Motor neuron (in vitro differentiated cells): ENCODE measurements around the gene NSD2. TPM values are rescaled to one million over a fixed set of nuclear protein-coding genes. Genes with fewer than 3 reads are reported as not detected.

Experiments
- ATAC-seq, 8 experiments: fragments of 200-7000 bp; cut with Tn5 transposase; replicated peaks in 6 of 8; 2 replicates each; pipeline ENCODE4 v1.8.0; 2021; ENCODE audit warnings: mild to moderate bottlenecking in 8 of 8, moderate library complexity in 8 of 8
- H3K27ac ChIP-seq, 2 donors: fragments of 250-450 bp; sonication (Bioruptor Pico); 2 replicates each; pipeline ENCODE4 v1.9.0; 2021; ENCODE audit warnings: antibody characterized with exemption in 2 of 2, mild to moderate bottlenecking in 2 of 2, moderate library complexity in 1 of 2
- H3K4me1 ChIP-seq, 2 donors: fragments of 250-450 bp; sonication (Bioruptor Pico); replicated peaks in 1 of 2; 2 replicates each; pipeline ENCODE4 v1.6.1; 2021; ENCODE audit warnings: antibody characterized with exemption in 2 of 2, mild to moderate bottlenecking in 2 of 2, moderate library complexity in 1 of 2
- H3K4me3 ChIP-seq, 5 donors: fragments of 250-450 bp; sonication (Bioruptor Pico); 2 replicates each; pipeline ENCODE4 v1.9.0; 2021; ENCODE audit warnings: antibody characterized with exemption in 5 of 5, mild to moderate bottlenecking in 5 of 5, moderate library complexity in 4 of 5
- WGBS, 10 experiments: fragments of 450-650 bp; shearing (Covaris generic); methylation state at CpG; one replicate each; pipeline ENCODE4 v1.0.0; 2022; 5-methylcytosine and 5-hydroxymethylcytosine counted together
- in situ Hi-C, 9 experiments: fragments of 400-800 bp; cut with MboI; loops; one replicate each; pipeline ENCODE4 v1.15.0; 2021; ENCODE audit warnings: low sequenced_read_pairs in 9 of 9, low pct_unique_long_range_greater_than_20kb in 2 of 9; ENCODE audit not compliant: unreplicated experiment in 9 of 9
- total RNA-seq, 8 experiments: library from RNA; unstranded; fragments of 300-600 nt; gene quantifications; 2 replicates each; pipeline versions ENCODE4 v1.2.3 to v1.2.4, GENCODE V29; 2022

The NSD2 gene
- total RNA-seq, 8 experiments from 2014 or later: 2.9 to 118 (median 63.8) TPM

DNA sequence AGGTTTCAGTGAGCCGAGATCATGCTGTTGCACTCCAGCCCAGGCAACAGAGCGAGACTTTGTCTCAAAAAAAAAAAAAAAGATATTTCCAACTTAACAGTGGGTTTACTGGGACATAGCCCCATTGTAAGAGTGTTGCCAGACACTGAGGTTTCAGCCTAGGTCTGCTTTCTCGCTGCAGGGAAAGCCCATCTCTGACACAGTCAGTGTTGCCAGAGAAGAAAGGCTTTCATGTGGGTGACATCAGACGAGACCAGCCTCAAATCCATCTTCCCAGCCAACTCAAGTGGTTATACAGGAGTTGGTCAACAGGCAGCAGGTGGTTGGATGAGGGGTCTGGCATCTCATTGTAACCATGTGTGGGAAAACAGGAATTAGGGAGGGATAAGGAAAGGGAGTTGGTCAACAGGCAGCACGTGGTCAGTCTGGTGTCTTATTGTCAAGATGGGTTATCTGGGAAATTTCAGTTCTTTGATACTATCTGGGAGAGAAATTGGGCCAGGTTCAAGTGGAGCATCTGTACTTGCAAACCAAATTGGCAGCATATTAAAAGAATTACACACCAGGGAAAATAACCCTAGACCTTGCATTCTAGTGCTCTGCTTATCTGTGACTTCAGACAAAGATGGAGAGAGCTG, 96.4 kb downstream of the NSD2 start:
- Histone ChIP-seq H3K27ac (no peak overlapping the region), H3K4me3 (no peak overlapping the region), H3K4me1 (no peaks in the 10 kb centered on the region)
- ATAC-seq: peak in 1 of 8 experiments; percentile 24
- WGBS, 10 experiments: 90 to 100% (median 100%) methylated on average over 1 to 2 of the region's 5 CpGs; no CpG with 5 or more reads in 6 of the 10 experiments
- in situ Hi-C loops: no loop called here

DNA sequence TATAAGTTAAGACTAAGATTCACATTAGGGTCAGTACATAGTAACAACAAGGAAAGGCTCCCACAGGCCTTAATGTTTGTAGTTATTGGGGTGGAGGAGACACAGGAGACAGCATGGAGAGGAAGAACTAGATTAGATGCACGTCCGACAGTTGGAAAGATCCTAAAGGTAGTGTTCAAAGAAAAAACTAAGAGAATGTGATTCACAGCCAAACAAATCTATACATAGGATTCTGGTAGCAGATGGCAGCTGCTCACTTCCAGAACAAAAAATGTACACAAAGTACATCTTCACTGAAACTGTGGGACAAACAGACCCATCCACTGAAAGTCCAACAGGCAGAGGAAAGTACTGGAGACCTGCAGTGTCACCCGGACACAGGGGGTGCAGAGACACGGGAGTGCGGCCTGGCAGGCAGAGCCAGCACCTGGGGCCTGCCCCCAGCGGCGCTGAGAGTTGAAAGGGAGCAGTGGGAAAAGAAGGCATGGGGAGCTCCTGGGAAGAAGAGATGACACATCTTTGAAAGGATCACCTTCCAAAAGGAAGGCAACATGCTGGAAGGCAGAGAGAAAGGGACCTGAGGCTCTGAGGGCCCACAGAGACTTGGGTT, 97.6 kb downstream of the NSD2 start:
- in situ Hi-C loops: no loop called here
- no peak for ATAC-seq
- H3K4me3 ChIP-seq: no peak overlapping the region
- H3K4me1 ChIP-seq: no peaks in the 10 kb centered on the region
- no peak overlapping the region for H3K27ac ChIP-seq
- WGBS, 10 experiments: 73 to 100% (median 100%) methylated on average over 2 to 7 of the region's 7 CpGs

GRCh38 chr4:1969928-1970723, 98.9 kb downstream of the NSD2 start:
- H3K27ac ChIP-seq: no peak overlapping the region
- in situ Hi-C loops: no loop called here
- ATAC-seq: no peak
- 92 to 98% (median 96%) methylated on average over 4 to 16 of the region's 17 CpGs for WGBS, 10 experiments
- H3K4me3 ChIP-seq: no peak overlapping the region
- H3K4me1 ChIP-seq: no peaks in the 10 kb centered on the region

GRCh38 chr4:1970926-1971325, 99.7 kb downstream of the NSD2 start:
- no peak for ATAC-seq
- in situ Hi-C loops: no loop called here
- H3K27ac ChIP-seq: no peak overlapping the region
- no peak overlapping the region for H3K4me3 ChIP-seq
- no peaks in the 10 kb centered on the region for H3K4me1 ChIP-seq
- 58 to 100% (median 93%) methylated on average over 1 to 4 of the region's 6 CpGs; no CpG with 5 or more reads in 3 of the 10 experiments for WGBS, 10 experiments

- H3K4me1 ChIP-seq: no peaks in the 10 kb centered on the region
- in situ Hi-C loops: no loop called here
- H3K4me3 ChIP-seq: no peak overlapping the region
- no peak for ATAC-seq
- H3K27ac ChIP-seq: no peak overlapping the region
- WGBS, 10 experiments: 78 to 100% (median 93%) methylated on average over 1 to 8 of the region's 16 CpGs; no CpG with 5 or more reads in 1 of the 10 experiments
Observed at GRCh38 chr4:1971456-1972200, 100.4 kb downstream of the NSD2 start.

- Histone ChIP-seq H3K4me1 (no peaks in the 10 kb centered on the region), H3K4me3 (no peak overlapping the region), H3K27ac (no peak overlapping the region)
- ATAC-seq: peak in 1 of 8 experiments; percentile 29
- 68 to 100% (median 98%) methylated on average over 1 to 7 of the region's 10 CpGs; no CpG with 5 or more reads in 2 of the 10 experiments for WGBS, 10 experiments
- in situ Hi-C loops: no loop called here
Observed at GRCh38 chr4:1972414-1972813, 101.2 kb downstream of the NSD2 start.

- in situ Hi-C loops: no loop called here
- H3K4me1 ChIP-seq: no peaks in the 10 kb centered on the region
- H3K27ac ChIP-seq: no peak overlapping the region
- 89 to 100% (median 96%) methylated on average over 3 to 7 of the region's 12 CpGs; no CpG with 5 or more reads in 6 of the 10 experiments for WGBS, 10 experiments
- ATAC-seq: no peak
- no peak overlapping the region for H3K4me3 ChIP-seq
Observed at GRCh38 chr4:1973218-1973617, 102.0 kb downstream of the NSD2 start.

DNA sequence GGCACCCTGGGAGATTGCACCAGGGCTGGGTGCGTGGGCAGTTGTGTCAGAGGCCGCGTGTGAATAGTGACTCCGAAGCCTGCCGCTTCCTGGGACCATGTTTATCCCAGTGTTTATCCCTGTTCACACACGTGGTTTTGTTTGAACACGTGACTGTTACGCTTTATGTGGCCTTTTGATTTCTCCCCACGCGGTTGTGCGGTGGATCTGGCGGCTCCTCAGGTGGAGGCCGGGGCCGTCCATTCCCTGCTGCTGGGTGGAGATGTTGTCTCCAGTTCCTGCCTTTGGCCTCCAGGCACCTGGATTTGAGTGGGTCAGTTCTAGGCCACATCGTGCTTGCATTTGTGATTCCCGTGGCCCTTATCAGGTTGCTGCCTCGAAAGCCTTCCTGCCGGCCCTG, 102.5 kb downstream of the NSD2 start:
- 93 to 100% (median 99%) methylated on average over 2 to 10 of the region's 18 CpGs; no CpG with 5 or more reads in 4 of the 10 experiments for WGBS, 10 experiments
- H3K27ac ChIP-seq: no peak overlapping the region
- no peak for ATAC-seq
- in situ Hi-C loops: no loop called here
- H3K4me1 ChIP-seq: no peaks in the 10 kb centered on the region
- no peak overlapping the region for H3K4me3 ChIP-seq

DNA sequence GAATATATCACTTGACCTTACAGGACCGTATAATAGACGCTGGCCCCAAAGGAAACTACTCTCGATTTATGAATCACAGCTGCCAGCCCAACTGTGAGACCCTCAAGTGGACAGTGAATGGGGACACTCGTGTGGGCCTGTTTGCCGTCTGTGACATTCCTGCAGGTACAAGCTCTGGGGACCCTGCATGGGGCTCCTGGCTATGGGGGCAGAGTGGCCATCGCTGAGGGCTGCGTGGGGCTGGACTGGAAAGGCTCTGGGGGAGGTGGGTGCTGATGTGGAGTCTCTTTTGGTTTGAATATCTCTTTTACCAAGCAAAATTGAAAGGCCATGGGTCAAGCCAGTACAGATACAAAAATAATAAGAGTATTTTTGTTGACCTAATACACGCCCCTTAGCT, 103.6 kb downstream of the NSD2 start:
- no peak overlapping the region for H3K27ac ChIP-seq
- 80 to 100% (median 96%) methylated on average over 1 to 7 of the region's 8 CpGs; no CpG with 5 or more reads in 2 of the 10 experiments for WGBS, 10 experiments
- ATAC-seq: no peak
- H3K4me3 ChIP-seq: no peak overlapping the region
- no peaks in the 10 kb centered on the region for H3K4me1 ChIP-seq
- in situ Hi-C loops: no loop called here

DNA sequence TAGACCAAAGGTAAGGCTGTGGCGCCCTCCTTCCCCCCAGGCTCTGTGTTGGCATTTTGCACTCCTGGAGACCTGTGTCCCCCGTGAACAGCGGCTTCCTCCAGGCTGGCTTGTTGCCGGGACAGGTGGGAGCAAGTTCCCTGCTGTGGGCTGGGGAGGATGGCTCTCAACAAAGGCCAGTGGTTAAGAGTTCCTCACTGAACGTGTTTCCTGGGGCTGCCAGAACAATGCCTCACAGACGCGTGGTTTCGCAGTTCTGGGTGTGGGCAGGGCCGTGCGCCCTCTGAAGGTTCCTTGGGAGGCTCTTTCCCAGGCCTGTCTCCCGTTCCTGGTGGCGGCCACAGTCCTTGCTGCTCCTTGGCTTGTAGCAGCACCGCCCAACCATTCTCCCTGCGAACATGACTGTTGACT, 104.2 kb downstream of the NSD2 start:
- Histone ChIP-seq H3K4me1 (no peaks in the 10 kb centered on the region), H3K4me3 (no peak overlapping the region), H3K27ac (no peak overlapping the region)
- in situ Hi-C loops: no loop called here
- ATAC-seq: no peak
- 82 to 100% (median 97%) methylated on average over 1 to 4 of the region's 14 CpGs; no CpG with 5 or more reads in 4 of the 10 experiments for WGBS, 10 experiments

DNA sequence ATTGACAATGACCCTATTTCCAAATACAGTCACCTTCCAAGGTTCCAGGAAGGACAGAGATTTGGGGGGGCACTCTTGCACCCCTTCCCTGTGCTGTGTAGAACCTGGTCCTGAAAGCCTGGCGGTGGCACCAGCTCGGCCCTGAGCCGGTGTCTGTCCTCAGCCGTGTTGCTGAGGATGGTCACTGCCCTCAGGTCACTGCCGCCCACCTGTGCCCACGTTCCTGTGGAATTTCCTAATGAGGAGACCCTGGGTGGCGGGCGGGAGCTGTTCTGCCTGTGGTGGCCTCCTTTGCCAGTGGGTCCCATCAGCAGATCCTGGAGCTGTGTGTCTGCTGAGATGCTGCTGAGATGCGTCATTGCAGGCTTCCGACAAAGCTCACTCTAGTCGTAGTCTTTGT, 104.7 kb downstream of the NSD2 start:
- ATAC-seq: no peak
- in situ Hi-C loops: no loop called here

DNA sequence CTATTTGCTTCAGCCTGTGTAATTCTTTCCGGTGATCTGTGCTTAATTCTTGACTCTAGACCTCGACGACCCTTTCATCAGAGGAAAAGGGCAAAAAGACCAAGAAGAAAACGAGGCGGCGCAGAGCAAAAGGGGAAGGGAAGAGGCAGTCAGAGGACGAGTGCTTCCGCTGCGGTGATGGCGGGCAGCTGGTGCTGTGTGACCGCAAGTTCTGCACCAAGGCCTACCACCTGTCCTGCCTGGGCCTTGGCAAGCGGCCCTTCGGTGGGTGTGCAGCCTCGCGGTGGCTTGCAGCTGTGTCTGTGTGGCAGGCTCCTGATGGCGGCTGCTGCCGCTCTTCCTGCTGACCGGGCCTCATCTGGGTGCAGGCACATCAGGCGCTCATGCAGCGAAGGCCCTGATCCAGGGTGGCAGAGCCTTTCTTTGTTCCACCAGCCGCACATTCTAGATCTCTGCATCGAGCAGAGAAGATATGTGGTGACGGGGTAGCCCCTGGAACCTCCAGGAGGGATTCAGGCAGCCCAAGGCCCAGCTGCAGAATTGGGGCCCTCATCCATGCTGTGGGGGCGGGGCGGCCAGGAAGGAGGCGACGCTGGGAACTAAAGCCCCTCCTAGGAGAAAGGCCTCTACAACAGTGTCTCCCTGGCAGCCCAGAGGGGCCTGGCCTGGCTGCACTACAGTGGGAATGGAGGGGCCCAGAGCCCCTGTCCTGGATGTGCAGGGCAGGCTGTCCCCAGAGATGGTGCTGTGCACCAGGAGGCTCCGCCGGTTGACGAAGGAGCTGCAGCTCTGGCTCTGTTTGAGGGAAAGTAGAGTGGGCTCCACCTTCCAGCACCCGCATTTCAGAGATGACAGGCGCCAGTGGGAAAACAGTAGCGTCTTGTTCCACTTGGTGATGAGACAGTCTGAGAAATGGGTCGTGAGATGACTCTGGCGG, 105.5 kb downstream of the NSD2 start:
- no peak overlapping the region for H3K4me3 ChIP-seq
- no peaks in the 10 kb centered on the region for H3K4me1 ChIP-seq
- H3K27ac ChIP-seq: no peak overlapping the region
- ATAC-seq: no peak
- in situ Hi-C loops: no loop called here
- WGBS, 10 experiments: 60 to 100% (median 94%) methylated on average over 2 to 12 of the region's 35 CpGs; no CpG with 5 or more reads in 1 of the 10 experiments

More for the DNA sequence above, 104.7 kb downstream of the NSD2 start:
- WGBS, 10 experiments: 80 to 100% (median 97%) methylated on average over 1 to 6 of the region's 11 CpGs; no CpG with 5 or more reads in 6 of the 10 experiments
- no peak overlapping the region for H3K4me3 ChIP-seq
- H3K4me1 ChIP-seq: no peaks in the 10 kb centered on the region
- no peak overlapping the region for H3K27ac ChIP-seq
